GM23248 (cell line): ENCODE data around the gene BAHCC1. TPM values are rescaled to one million over a fixed set of nuclear protein-coding genes. Genes with fewer than 3 reads are reported as not detected.

Source experiments
- DNase-seq: peaks from one replicate; pipeline ENCODE4 v3.0.0-alpha.2; 2015
- H2AFZ ChIP-seq: fragments of 200-600 bp; sonication (generic); 2 replicates; pipeline ENCODE4 v1.6.1; 2016; ENCODE audit warnings: antibody characterized with exemption
- H3F3A ChIP-seq: fragments of 200-600 bp; sonication (generic); 2 replicates; pipeline ENCODE4 v1.6.1; 2016; ENCODE audit warnings: mild to moderate bottlenecking, antibody characterized with exemption, mixed run types; ENCODE audit not compliant: insufficient read depth
- H3K27ac ChIP-seq: fragments of 200-600 bp; sonication (generic); 2 replicates; pipeline ENCODE4 v1.5.1; 2016; ENCODE audit warnings: mild to moderate bottlenecking
- H3K27me3 ChIP-seq: fragments of 200-600 bp; sonication (generic); replicated peaks from 2 replicates; pipeline ENCODE4 v1.6.1; 2016; ENCODE audit warnings: mild to moderate bottlenecking; ENCODE audit not compliant: insufficient read depth
- H3K36me3 ChIP-seq: fragments of 200-600 bp; sonication (generic); 2 replicates; pipeline ENCODE4 v1.6.1; 2016; ENCODE audit warnings: low read depth, mild to moderate bottlenecking
- H3K4me1 ChIP-seq: fragments of 200-600 bp; sonication (generic); 2 replicates; pipeline ENCODE4 v1.6.1; 2016; ENCODE audit warnings: mild to moderate bottlenecking; ENCODE audit not compliant: insufficient read depth
- H3K4me2 ChIP-seq: fragments of 200-600 bp; sonication (generic); one replicate; pipeline ENCODE4 v1.6.1; 2016; ENCODE audit warnings: mild to moderate bottlenecking; ENCODE audit not compliant: unreplicated experiment
- H3K4me3 ChIP-seq: fragments of 200-600 bp; sonication (generic); 2 replicates; pipeline ENCODE4 v1.5.1; 2016; ENCODE audit warnings: mild to moderate bottlenecking
- H3K79me2 ChIP-seq: fragments of 200-600 bp; sonication (generic); 2 replicates; pipeline ENCODE4 v1.6.1; 2016; ENCODE audit warnings: mild to moderate bottlenecking; ENCODE audit not compliant: insufficient read depth
- H3K9ac ChIP-seq: fragments of 200-600 bp; sonication (generic); 2 replicates; pipeline ENCODE4 v1.6.1; 2016; ENCODE audit warnings: mild to moderate bottlenecking
- H3K9me2 ChIP-seq: fragments of 200-600 bp; sonication (generic); 2 replicates; pipeline ENCODE4 v1.6.1; 2016; ENCODE audit warnings: mixed run types, mild to moderate bottlenecking, moderate library complexity; ENCODE audit not compliant: insufficient read depth
- H3K9me3 ChIP-seq: fragments of 200-600 bp; sonication (generic); one replicate; pipeline ENCODE4 v1.6.1; 2017; ENCODE audit warnings: low read depth
- H4K20me1 ChIP-seq: fragments of 200-600 bp; sonication (generic); 2 replicates; pipeline ENCODE4 v1.6.0; 2016; ENCODE audit not compliant: insufficient read depth
- EZH2 ChIP-seq: fragments of 200-600 bp; sonication (generic); IDR thresholded peaks from 2 replicates; pipeline ENCODE4 v1.6.1; 2018; ENCODE audit warnings: antibody characterized with exemption, mild to moderate bottlenecking; ENCODE audit not compliant: insufficient read depth, poor library complexity, severe bottlenecking
- EZH2phosphoT487 ChIP-seq: fragments of 200-600 bp; sonication (generic); IDR thresholded peaks from 2 replicates; pipeline ENCODE4 v1.6.1; 2018; ENCODE audit warnings: antibody characterized with exemption, moderate library complexity, mild to moderate bottlenecking, low read depth; ENCODE audit not compliant: insufficient read depth
- WGBS, 2 experiments: methylation state at CpG; one replicate each; pipeline ENCODE4 v1.1.6; 2015 to 2017; ENCODE audit warnings: low lambda C conversion rate in 2 of 2, low coverage in 1 of 2; ENCODE audit errors: missing lambda C conversion rate in 2 of 2; 5-methylcytosine and 5-hydroxymethylcytosine counted together
- in situ Hi-C: fragments of 300-500 bp; cut with MboI; formaldehyde crosslinking; loops from 2 replicates; pipeline ENCODE4 v1.15.0; 2020
- polyA plus RNA-seq: library from polyadenylated mRNA; unstranded; fragments of >200 nt; fragmentation: Nextera tagmentation; extraction: Ambion mirVana; gene quantifications from 2 replicates; pipeline ENCODE4 v1.2.1, GENCODE V29; 2016
- total RNA-seq: library from RNA; depleted of rRNA; stranded (reverse); fragments of >200 nt; shearing (Covaris generic); gene quantifications from 2 replicates; pipeline ENCODE4 v1.2.3, GENCODE V29; 2014

BAHCC1 gene
- total and polyA plus RNA-seq, 2 experiments from 2014 or later, result 1.3 to 3.0 TPM

GRCh38 chr17:81367171-81367570 is 28.1 kb upstream of the BAHCC1 start:
- WGBS, 2 experiments, result 79 to 83% methylated on average over 12 of the region's 12 CpGs
- no peak overlapping the region for H2AFZ ChIP-seq
- H3K27me3 ChIP-seq, result no peaks in the 10 kb centered on the region

GRCh38 chr17:81368161-81369022 is 26.9 kb upstream of the BAHCC1 start:
- Histone ChIP-seq H3K27ac (no peak overlapping the region), H3K27me3 (no peaks in the 10 kb centered on the region), H3K9ac (no peak overlapping the region), H2AFZ (no peak overlapping the region), H3K4me3 (no peak overlapping the region), H3K9me3 (no peaks in the 10 kb centered on the region), H3K36me3 (no peaks in the 10 kb centered on the region), H3K4me1 (no peaks in the 10 kb centered on the region), H3K79me2 (no peaks in the 10 kb centered on the region), H3K9me2 (no peaks in the 10 kb centered on the region), H4K20me1 (no peaks in the 10 kb centered on the region), H3K4me2 (no peak overlapping the region), H3F3A (no peaks in the 10 kb centered on the region)
- WGBS, 2 experiments, result 70 to 71% methylated on average over 29 to 32 of the region's 32 CpGs
- DNase-seq, result no peak
- in situ Hi-C loops, result no loop called here
- TF ChIP-seq EZH2phosphoT487, result no peak
- no peak for TF ChIP-seq EZH2

More at GRCh38 chr17:81367171-81367570, 28.1 kb upstream of the BAHCC1 start:
- no peaks in the 10 kb centered on the region for H3K9me3 ChIP-seq
- DNase-seq, result no peak
- no peaks in the 10 kb centered on the region for H3K36me3 ChIP-seq
- H3K9me2 ChIP-seq, result no peaks in the 10 kb centered on the region
- H3K4me3 ChIP-seq, result no peak overlapping the region
- no peak overlapping the region for H3K9ac ChIP-seq
- no peaks in the 10 kb centered on the region for H3F3A ChIP-seq
- no peaks in the 10 kb centered on the region for H3K79me2 ChIP-seq
- TF ChIP-seq EZH2, result no peak
- no peak for TF ChIP-seq EZH2phosphoT487
- H3K4me1 ChIP-seq, result no peaks in the 10 kb centered on the region
- no peak overlapping the region for H3K4me2 ChIP-seq
- no peak overlapping the region for H3K27ac ChIP-seq
- in situ Hi-C loops, result no loop called here
- no peaks in the 10 kb centered on the region for H4K20me1 ChIP-seq

DNA sequence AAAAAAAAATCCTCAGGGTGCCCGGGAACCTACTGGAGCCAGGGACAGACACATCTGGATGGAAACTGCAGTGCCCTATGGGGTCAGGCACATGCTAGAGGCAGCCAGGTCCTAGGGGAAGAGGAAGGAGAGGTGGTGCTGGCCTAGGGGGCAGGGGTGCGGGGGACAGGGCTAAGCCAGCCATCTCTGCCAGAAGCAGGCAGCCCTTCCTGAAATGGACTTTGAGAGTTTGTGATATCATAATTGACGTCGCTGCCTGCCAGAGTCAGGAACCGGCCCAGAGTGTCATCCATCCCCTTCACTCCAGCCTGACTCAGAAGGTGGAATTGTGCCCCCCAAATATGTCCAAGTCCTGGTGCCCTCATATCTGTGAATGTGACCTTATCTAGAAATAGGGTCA is 25.0 kb upstream of the BAHCC1 start:
- H3K9ac ChIP-seq, result no peak overlapping the region
- in situ Hi-C loops, result no loop called here
- H3K27me3 ChIP-seq, result no peaks in the 10 kb centered on the region
- no peaks in the 10 kb centered on the region for H3K36me3 ChIP-seq
- no peaks in the 10 kb centered on the region for H4K20me1 ChIP-seq
- no peaks in the 10 kb centered on the region for H3F3A ChIP-seq
- no peak overlapping the region for H2AFZ ChIP-seq
- TF ChIP-seq EZH2phosphoT487 (no peak), EZH2 (no peak)
- WGBS, 2 experiments, result 91 to 92% methylated on average over 5 of the region's 5 CpGs
- H3K4me1 ChIP-seq, result no peaks in the 10 kb centered on the region
- no peaks in the 10 kb centered on the region for H3K9me3 ChIP-seq
- H3K4me3 ChIP-seq, result no peak overlapping the region
- no peak for DNase-seq
- H3K4me2 ChIP-seq, result no peak overlapping the region
- no peaks in the 10 kb centered on the region for H3K79me2 ChIP-seq
- H3K9me2 ChIP-seq, result no peaks in the 10 kb centered on the region
- no peak overlapping the region for H3K27ac ChIP-seq

GRCh38 chr17:81371910-81372760 is 23.1 kb upstream of the BAHCC1 start:
- WGBS, 2 experiments, result 75 to 77% methylated on average over 20 to 22 of the region's 22 CpGs
- H3F3A ChIP-seq, result no peaks in the 10 kb centered on the region
- no peaks in the 10 kb centered on the region for H4K20me1 ChIP-seq
- no peaks in the 10 kb centered on the region for H3K4me1 ChIP-seq
- no peak overlapping the region for H3K9ac ChIP-seq
- peak; percentile 68 for DNase-seq
- H3K79me2 ChIP-seq, result no peaks in the 10 kb centered on the region
- no peak overlapping the region for H3K4me3 ChIP-seq
- TF ChIP-seq EZH2phosphoT487 (no peak), EZH2 (no peak)
- H2AFZ ChIP-seq, result no peak overlapping the region
- H3K9me2 ChIP-seq, result no peaks in the 10 kb centered on the region
- no peaks in the 10 kb centered on the region for H3K36me3 ChIP-seq
- in situ Hi-C loops, result no loop called here
- no peaks in the 10 kb centered on the region for H3K27me3 ChIP-seq
- no peak overlapping the region for H3K27ac ChIP-seq
- H3K9me3 ChIP-seq, result no peaks in the 10 kb centered on the region
- no peak overlapping the region for H3K4me2 ChIP-seq
